Astrocyte (in vitro differentiated cells and primary cell): Measurements from ENCODE around the gene MYOCD.

Experiments
- EZH2 ChIP-seq: IDR thresholded peaks from 2 replicates; pipeline ENCODE4 v1.6.1; 2012; ENCODE audit warnings: mild to moderate bottlenecking, low read length, inconsistent platforms; ENCODE audit not compliant: insufficient read depth
- TF ChIP-seq, protein P1 (sequence below): IDR thresholded peaks from 2 replicates; pipeline ENCODE4 v1.5.1; 2011; ENCODE audit warnings: low read depth, mild to moderate bottlenecking, inconsistent platforms, low read length, moderate library complexity; ENCODE audit not compliant: insufficient read depth

DNA sequence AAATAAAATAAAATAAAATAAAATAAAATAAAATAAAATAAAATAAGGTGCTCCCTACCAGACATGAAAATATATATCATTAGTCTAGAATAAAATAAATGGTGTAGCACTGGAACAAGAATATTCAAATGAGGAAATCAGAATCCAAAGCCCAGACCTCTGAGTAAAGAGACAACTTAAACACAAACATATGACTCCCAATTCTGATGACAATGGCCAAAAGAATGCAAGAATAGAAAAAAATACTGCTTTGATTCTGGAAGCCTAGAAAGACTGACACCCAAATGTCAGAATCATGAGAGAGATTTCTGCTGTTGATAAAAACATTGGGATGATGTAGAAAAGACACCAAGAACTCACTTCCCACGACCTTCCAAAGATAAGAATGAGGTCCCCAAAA, 27.9 kb downstream of the MYOCD start:
- TF ChIP-seq, protein P1, sequence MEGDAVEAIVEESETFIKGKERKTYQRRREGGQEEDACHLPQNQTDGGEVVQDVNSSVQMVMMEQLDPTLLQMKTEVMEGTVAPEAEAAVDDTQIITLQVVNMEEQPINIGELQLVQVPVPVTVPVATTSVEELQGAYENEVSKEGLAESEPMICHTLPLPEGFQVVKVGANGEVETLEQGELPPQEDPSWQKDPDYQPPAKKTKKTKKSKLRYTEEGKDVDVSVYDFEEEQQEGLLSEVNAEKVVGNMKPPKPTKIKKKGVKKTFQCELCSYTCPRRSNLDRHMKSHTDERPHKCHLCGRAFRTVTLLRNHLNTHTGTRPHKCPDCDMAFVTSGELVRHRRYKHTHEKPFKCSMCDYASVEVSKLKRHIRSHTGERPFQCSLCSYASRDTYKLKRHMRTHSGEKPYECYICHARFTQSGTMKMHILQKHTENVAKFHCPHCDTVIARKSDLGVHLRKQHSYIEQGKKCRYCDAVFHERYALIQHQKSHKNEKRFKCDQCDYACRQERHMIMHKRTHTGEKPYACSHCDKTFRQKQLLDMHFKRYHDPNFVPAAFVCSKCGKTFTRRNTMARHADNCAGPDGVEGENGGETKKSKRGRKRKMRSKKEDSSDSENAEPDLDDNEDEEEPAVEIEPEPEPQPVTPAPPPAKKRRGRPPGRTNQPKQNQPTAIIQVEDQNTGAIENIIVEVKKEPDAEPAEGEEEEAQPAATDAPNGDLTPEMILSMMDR: no peak
- TF ChIP-seq EZH2: no peak
